ENCODE data around the gene NPL. TPM values are rescaled to one million over a fixed set of nuclear protein-coding genes. Genes with fewer than 3 reads are reported as not detected.

Gene NPL
- total and polyA plus RNA-seq, 2 of the 13 experiments (the other 11 are each of a cell fraction or from before 2014, with no cell fraction given): 0.03 to 0.04 TPM

GRCh38 chr1:182742780-182743179, 46.8 kb upstream of the NPL start:
- Histone ChIP-seq H3K36me3 (replicated peaks in 1 of 2; ENCODE audit: control insufficient read depth in 1 of 2, insufficient read depth in 2 of 2, low read length in 2 of 2) (no peaks in the 10 kb centered on the region), H3K27me3 (ENCODE audit: control insufficient read depth in 1 of 2, insufficient read depth in 2 of 2, low read length in 2 of 2) (no peaks in the 10 kb centered on the region; a peak in 1 of 5 replicates), H3K4me1 (ENCODE audit: insufficient read depth, low read length) (peaks cover 9% of the 10 kb centered on the region), H4K20me1 (ENCODE audit: insufficient read depth, low read length) (no peaks in the 10 kb centered on the region), H3K27ac (ENCODE audit: extremely low read length, insufficient read depth, low read length) (no peak overlapping the region), H2AFZ (ENCODE audit: low read length) (no peak overlapping the region), H3K9ac (ENCODE audit: insufficient read depth, low read depth, low read length) (no peak overlapping the region), H3K9me3 (ENCODE audit: low read length) (no peaks in the 10 kb centered on the region), H3K4me2 (ENCODE audit: low read depth, low read length) (no peak overlapping the region), H3K79me2 (ENCODE audit: insufficient read depth, low read length) (no peaks in the 10 kb centered on the region), H3K4me3 (replicated peaks in 1 of 3; ENCODE audit: insufficient read depth in 1 of 3, low read depth in 2 of 3, low read length in 3 of 3) (no peak overlapping the region)
- no TSS peak for BruUV-seq (replicated peaks)
- DNase-seq (ENCODE audit: low spot score) (no peak), ATAC-seq (no peak), FAIRE-seq (no peak)
- POLR2A ChIA-PET: no interaction called here
- in situ Hi-C loops (cut with HindIII; ENCODE audit: extremely low pct_ligation_motif_present, low pct_unique_long_range_greater_than_20kb) (no loop called here), intact Hi-C loops (cut with micrococcal nuclease; ENCODE audit: unreplicated experiment) (no loop called here)
- WGBS (ENCODE audit: low lambda C conversion rate): 0% methylated on average over 1 of the region's 1 CpG
- TF ChIP-seq NFE2 (CRISPR knock-in tag; IDR thresholded peaks at IDR 0.05) (no peak), GTF3A (CRISPR knock-in tag; conservative IDR thresholded peaks at IDR 0.05) (no peak), ARNT2 (CRISPR knock-in tag; IDR thresholded peaks at IDR 0.05; ENCODE audit: low read depth) (no peak), CEBPB (IDR thresholded peaks at IDR 0.05; ENCODE audit: borderline replicate concordance, low read depth, low read length) (peak; percentile 65; the same call in 1 of the 2 replicates), ZNF839 (CRISPR knock-in tag; IDR thresholded peaks at IDR 0.05; ENCODE audit: borderline replicate concordance) (no peak), PRMT3 (CRISPR knock-in tag; IDR thresholded peaks at IDR 0.05; ENCODE audit: borderline replicate concordance, low read depth) (no peak), ETV5 (CRISPR knock-in tag; IDR thresholded peaks at IDR 0.05; ENCODE audit: borderline replicate concordance) (no peak)
- CTCF ChIA-PET (ENCODE audit: low intra/inter-chr PET ratio, low total read pairs): no interaction called here

GRCh38 chr1:182752077-182752988, 37.2 kb upstream of the NPL start:
- Histone ChIP-seq H4K20me1 (ENCODE audit: insufficient read depth, low read length) (no peaks in the 10 kb centered on the region), H3K79me2 (ENCODE audit: insufficient read depth, low read length) (no peaks in the 10 kb centered on the region), H2AFZ (ENCODE audit: low read length) (no peak overlapping the region), H3K4me3 (replicated peaks in 1 of 3; ENCODE audit: insufficient read depth in 1 of 3, low read depth in 2 of 3, low read length in 3 of 3) (no peak overlapping the region), H3K27me3 (ENCODE audit: control insufficient read depth in 1 of 2, insufficient read depth in 2 of 2, low read length in 2 of 2) (0 out of 5 replicates have a peak, but pooled peaks cover 0 to 4% of the 10 kb centered on the region in 2 experiments), H3K4me1 (ENCODE audit: insufficient read depth, low read length) (no peaks in the 10 kb centered on the region), H3K9ac (ENCODE audit: insufficient read depth, low read depth, low read length) (no peak overlapping the region), H3K27ac (ENCODE audit: extremely low read length, insufficient read depth, low read length) (no peak overlapping the region), H3K9me3 (ENCODE audit: low read length) (no peaks in the 10 kb centered on the region), H3K4me2 (ENCODE audit: low read depth, low read length) (no peak overlapping the region), H3K36me3 (replicated peaks in 1 of 2; ENCODE audit: control insufficient read depth in 1 of 2, insufficient read depth in 2 of 2, low read length in 2 of 2) (no peaks in the 10 kb centered on the region)
- ATAC-seq: no peak
- BruUV-seq (replicated peaks): no TSS peak
- intact Hi-C loops (cut with micrococcal nuclease; ENCODE audit: unreplicated experiment) (no loop called here), in situ Hi-C loops (cut with HindIII; ENCODE audit: extremely low pct_ligation_motif_present, low pct_unique_long_range_greater_than_20kb) (no loop called here)
- no peak for DNase-seq (ENCODE audit: low spot score)
- 17% methylated on average over 14 of the region's 14 CpGs for WGBS (ENCODE audit: low lambda C conversion rate)
- ChIA-PET POLR2A (no interaction called here), CTCF (ENCODE audit: low intra/inter-chr PET ratio, low total read pairs) (no interaction called here)
- FAIRE-seq: no peak
- no peak for TF ChIP-seq TBX3 (IDR thresholded peaks at IDR 0.05; ENCODE audit: borderline replicate concordance)
- TF ChIP-seq ARID3A (IDR thresholded peaks at IDR 0.05; ENCODE audit: low read depth, low read length): no peak
- TF ChIP-seq ZKSCAN1 (IDR thresholded peaks at IDR 0.05; ENCODE audit: low read length): no peak
- no peak for TF ChIP-seq MTF2 (CRISPR knock-in tag; IDR thresholded peaks at IDR 0.05; ENCODE audit: borderline replicate concordance)
- TF ChIP-seq TFDP2 (CRISPR knock-in tag; IDR thresholded peaks at IDR 0.05): no peak
- no peak for TF ChIP-seq DRAP1 (CRISPR knock-in tag; IDR thresholded peaks at IDR 0.05)
- no peak for TF ChIP-seq ZNF180 (CRISPR knock-in tag; IDR thresholded peaks at IDR 0.05; ENCODE audit: borderline replicate concordance, low read depth)

All from HepG2 (cell line).